Neural cell (in vitro differentiated cells): ENCODE data around the gene LPIN1. TPM values are rescaled to one million over a fixed set of nuclear protein-coding genes. Genes with fewer than 3 reads are reported as not detected.

ENCODE experiments used
- H2AFZ ChIP-seq: fragments of 200-600, 300-800 bp; sonication (generic), shearing (Covaris generic); 2 replicates; pipeline ENCODE4 v1.6.0; 2014; ENCODE audit warnings: low read depth, mild to moderate bottlenecking, antibody characterized with exemption, low read length, moderate library complexity
- H3F3A ChIP-seq: fragments of 200-600 bp; shearing (Covaris generic); 2 replicates; pipeline ENCODE4 v1.6.1; 2016; ENCODE audit warnings: mild to moderate bottlenecking, moderate library complexity, mixed read lengths, antibody characterized with exemption, low read length; ENCODE audit not compliant: insufficient read depth, poor library complexity, severe bottlenecking
- H3K27ac ChIP-seq: fragments of 200-600, 300-800 bp; sonication (generic), shearing (Covaris generic); 2 replicates; pipeline ENCODE4 v1.5.1; 2014; ENCODE audit warnings: mild to moderate bottlenecking, low read length, moderate library complexity
- H3K27me3 ChIP-seq: fragments of 300-800, 200-600 bp; sonication (generic), shearing (Covaris generic); 2 replicates; pipeline ENCODE4 v1.6.0; 2014; ENCODE audit warnings: mild to moderate bottlenecking, low read depth, low read length, moderate library complexity; ENCODE audit not compliant: insufficient read depth
- H3K36me3 ChIP-seq: fragments of 300-800, 200-600 bp; sonication (generic), shearing (Covaris generic); 2 replicates; pipeline ENCODE4 v1.5.1; 2014; ENCODE audit warnings: mild to moderate bottlenecking, antibody characterized with exemption, low read length, moderate library complexity; ENCODE audit not compliant: insufficient read depth
- H3K4me2 ChIP-seq: fragments of 300-800, 200-600 bp; sonication (generic), shearing (Covaris generic); 2 replicates; pipeline ENCODE4 v1.6.0; 2014; ENCODE audit warnings: mild to moderate bottlenecking, low read length
- H3K4me3 ChIP-seq: fragments of 300-800, 200-600 bp; sonication (generic), shearing (Covaris generic); 2 replicates; pipeline ENCODE4 v1.5.1; 2014; ENCODE audit warnings: mild to moderate bottlenecking, low read length, moderate library complexity
- H3K79me2 ChIP-seq: fragments of 200-600 bp; shearing (Covaris generic); replicated peaks from 2 replicates; pipeline ENCODE4 v1.6.0; 2014; ENCODE audit warnings: mild to moderate bottlenecking, low read length, moderate library complexity; ENCODE audit not compliant: insufficient read depth
- H3K9ac ChIP-seq: fragments of 300-800, 200-600 bp; sonication (generic), shearing (Covaris generic); 2 replicates; pipeline ENCODE4 v1.6.1; 2016; ENCODE audit warnings: mild to moderate bottlenecking, low read length, mixed read lengths
- H3K9me2 ChIP-seq: fragments of 200-600 bp; shearing (Covaris generic); 2 replicates; pipeline ENCODE4 v1.6.1; 2016; ENCODE audit warnings: mild to moderate bottlenecking, low read length, mixed read lengths; ENCODE audit not compliant: insufficient read depth
- H3K9me3 ChIP-seq: fragments of 200-600, 300-800 bp; sonication (generic), shearing (Covaris generic); 2 replicates; pipeline ENCODE4 v1.6.1; 2016; ENCODE audit warnings: mild to moderate bottlenecking, mixed run types, low read length, moderate library complexity, mixed read lengths
- H4K20me1 ChIP-seq: fragments of 200-600 bp; shearing (Covaris generic); 2 replicates; pipeline ENCODE4 v1.6.1; 2016; ENCODE audit warnings: mild to moderate bottlenecking, mixed run types; ENCODE audit not compliant: insufficient read depth
- CTCF ChIP-seq: fragments of 450-650 bp; IDR thresholded peaks from 2 replicates; pipeline ENCODE4 v1.5.1; 2014; ENCODE audit warnings: antibody characterized with exemption, mild to moderate bottlenecking, moderate library complexity; ENCODE audit not compliant: poor library complexity, severe bottlenecking
- EP300 ChIP-seq: fragments of 450-650 bp; conservative IDR thresholded peaks from 2 replicates; pipeline ENCODE4 v1.6.1; 2014; ENCODE audit warnings: antibody characterized with exemption, mild to moderate bottlenecking, moderate library complexity; ENCODE audit not compliant: poor library complexity, severe bottlenecking
- EZH2 ChIP-seq: fragments of 200-600, 300-800 bp; shearing (Covaris generic), sonication (generic); IDR thresholded peaks from 2 replicates; pipeline ENCODE4 v1.6.1; 2014; ENCODE audit warnings: antibody characterized with exemption, low read length, borderline replicate concordance, mild to moderate bottlenecking; ENCODE audit not compliant: insufficient read depth, poor library complexity, severe bottlenecking
- MXI1 ChIP-seq: fragments of 450-650 bp; conservative IDR thresholded peaks from 2 replicates; pipeline ENCODE4 v1.6.1; 2014; ENCODE audit warnings: antibody characterized with exemption, mild to moderate bottlenecking; ENCODE audit not compliant: poor library complexity, severe bottlenecking
- POLR2AphosphoS5 ChIP-seq: IDR thresholded peaks from 2 replicates; pipeline ENCODE4 v1.6.1; 2012
- RAD21 ChIP-seq: fragments of 450-650 bp; conservative IDR thresholded peaks from 2 replicates; pipeline ENCODE4 v1.6.1; 2014; ENCODE audit warnings: antibody characterized with exemption, mild to moderate bottlenecking, moderate library complexity
- REST ChIP-seq: IDR thresholded peaks from 2 replicates; pipeline ENCODE4 v1.6.1; 2012; ENCODE audit warnings: borderline replicate concordance
- SMC3 ChIP-seq: fragments of 450-650 bp; conservative IDR thresholded peaks from 2 replicates; pipeline ENCODE4 v1.6.1; 2014; ENCODE audit warnings: antibody characterized with exemption, mild to moderate bottlenecking, moderate library complexity; ENCODE audit not compliant: poor library complexity
- TAF1 ChIP-seq: IDR thresholded peaks from 2 replicates; pipeline ENCODE4 v1.6.1; 2012; ENCODE audit warnings: low read depth
- polyA plus RNA-seq: library from polyadenylated mRNA; depleted of rRNA; stranded (reverse); fragments of >200 nt; gene quantifications from 2 replicates; pipeline ENCODE4 v1.2.3, GENCODE V29; 2014

LPIN1 gene
- polyA plus RNA-seq, 1 donor from 2014 or later, result 47.5 TPM

GRCh38 chr2:11726384-11726783, 20.0 kb upstream of the LPIN1 start:
- Histone ChIP-seq H2AFZ (no peak overlapping the region), H3K27ac (no peak overlapping the region), H3K79me2 (no peaks in the 10 kb centered on the region), H3K36me3 (no peaks in the 10 kb centered on the region), H4K20me1 (no peaks in the 10 kb centered on the region), H3K4me3 (no peak overlapping the region), H3K4me2 (no peak overlapping the region), H3K9ac (no peak overlapping the region), H3K27me3 (no peaks in the 10 kb centered on the region), H3F3A (no peaks in the 10 kb centered on the region), H3K9me3 (no peaks in the 10 kb centered on the region), H3K9me2 (no peaks in the 10 kb centered on the region)
- TF ChIP-seq CTCF, result no peak
- no peak for TF ChIP-seq TAF1
- TF ChIP-seq RAD21, result no peak
- no peak for TF ChIP-seq POLR2AphosphoS5
- TF ChIP-seq REST, result no peak
- no peak for TF ChIP-seq EP300
- no peak for TF ChIP-seq SMC3
- TF ChIP-seq MXI1, result no peak
- no peak for TF ChIP-seq EZH2

GRCh38 chr2:11729362-11730212, 16.8 kb upstream of the LPIN1 start:
- Histone ChIP-seq H3K4me3 (no peak overlapping the region), H4K20me1 (no peaks in the 10 kb centered on the region), H2AFZ (no peak overlapping the region), H3F3A (no peaks in the 10 kb centered on the region), H3K9me2 (no peaks in the 10 kb centered on the region), H3K36me3 (no peaks in the 10 kb centered on the region), H3K9me3 (no peaks in the 10 kb centered on the region), H3K27me3 (no peaks in the 10 kb centered on the region), H3K79me2 (no peaks in the 10 kb centered on the region), H3K27ac (no peak overlapping the region), H3K9ac (no peak overlapping the region), H3K4me2 (no peak overlapping the region)
- no peak for TF ChIP-seq RAD21
- TF ChIP-seq CTCF, result no peak
- TF ChIP-seq EZH2, result no peak
- TF ChIP-seq POLR2AphosphoS5, result no peak
- no peak for TF ChIP-seq TAF1
- TF ChIP-seq EP300, result no peak
- no peak for TF ChIP-seq SMC3
- TF ChIP-seq MXI1, result no peak
- no peak for TF ChIP-seq REST
